Esophagus squamous epithelium (tissue), 4 donors: ENCODE data around the gene NRP2.

Experiments
- POLR2A ChIP-seq, 4 donors: fragments of 450-650 bp; IDR thresholded peaks; one replicate each; pipeline ENCODE4 v1.6.1; 2017; ENCODE audit warnings: antibody characterized with exemption in 4 of 4, mild to moderate bottlenecking in 4 of 4, moderate library complexity in 3 of 4
- TF ChIP-seq, protein P1 (sequence below), 6 experiments: fragments of 450-650 bp in 4 of 6; fragments of 200-600 bp in 2 of 6; sonication (generic) in 2 of 6; IDR thresholded peaks; one replicate each; pipeline ENCODE4 v1.5.1; 2016 to 2019; ENCODE audit warnings: antibody characterized with exemption in 6 of 6, mild to moderate bottlenecking in 4 of 6, moderate library complexity in 4 of 6

DNA sequence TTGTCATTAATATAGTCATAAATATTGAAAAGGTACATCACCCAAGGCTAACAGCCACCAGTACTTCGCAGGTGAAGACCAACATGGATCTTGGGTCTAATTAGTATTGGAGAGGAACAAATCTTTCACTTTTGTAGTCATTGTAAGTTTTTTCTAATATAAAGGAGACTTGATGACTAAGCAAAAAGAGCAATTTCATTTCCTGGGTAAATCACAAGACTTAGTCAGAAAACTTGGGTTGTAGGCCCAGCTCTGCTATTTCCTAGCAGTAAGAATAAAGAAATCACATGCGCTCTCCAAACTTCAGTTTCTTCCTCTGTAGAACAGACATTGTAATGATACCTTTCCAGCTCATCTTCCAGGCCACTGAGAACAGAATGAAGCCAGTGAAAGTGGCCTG lies 40.9 kb downstream of the NRP2 start:
- TF ChIP-seq, protein P1, sequence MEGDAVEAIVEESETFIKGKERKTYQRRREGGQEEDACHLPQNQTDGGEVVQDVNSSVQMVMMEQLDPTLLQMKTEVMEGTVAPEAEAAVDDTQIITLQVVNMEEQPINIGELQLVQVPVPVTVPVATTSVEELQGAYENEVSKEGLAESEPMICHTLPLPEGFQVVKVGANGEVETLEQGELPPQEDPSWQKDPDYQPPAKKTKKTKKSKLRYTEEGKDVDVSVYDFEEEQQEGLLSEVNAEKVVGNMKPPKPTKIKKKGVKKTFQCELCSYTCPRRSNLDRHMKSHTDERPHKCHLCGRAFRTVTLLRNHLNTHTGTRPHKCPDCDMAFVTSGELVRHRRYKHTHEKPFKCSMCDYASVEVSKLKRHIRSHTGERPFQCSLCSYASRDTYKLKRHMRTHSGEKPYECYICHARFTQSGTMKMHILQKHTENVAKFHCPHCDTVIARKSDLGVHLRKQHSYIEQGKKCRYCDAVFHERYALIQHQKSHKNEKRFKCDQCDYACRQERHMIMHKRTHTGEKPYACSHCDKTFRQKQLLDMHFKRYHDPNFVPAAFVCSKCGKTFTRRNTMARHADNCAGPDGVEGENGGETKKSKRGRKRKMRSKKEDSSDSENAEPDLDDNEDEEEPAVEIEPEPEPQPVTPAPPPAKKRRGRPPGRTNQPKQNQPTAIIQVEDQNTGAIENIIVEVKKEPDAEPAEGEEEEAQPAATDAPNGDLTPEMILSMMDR (IDR thresholded peaks at IDR 0.05), result no peak
- no peak for TF ChIP-seq POLR2A (IDR thresholded peaks at IDR 0.05)
